ENCODE measurements around the gene ACKR4.

ACKR4 gene

GRCh38 chr3:132624790-132625189 lies 27.7 kb downstream of the ACKR4 start:
- no peak overlapping the region for H3K4me3 ChIP-seq (ENCODE audit: low read length)
- TF ChIP-seq, protein P1, sequence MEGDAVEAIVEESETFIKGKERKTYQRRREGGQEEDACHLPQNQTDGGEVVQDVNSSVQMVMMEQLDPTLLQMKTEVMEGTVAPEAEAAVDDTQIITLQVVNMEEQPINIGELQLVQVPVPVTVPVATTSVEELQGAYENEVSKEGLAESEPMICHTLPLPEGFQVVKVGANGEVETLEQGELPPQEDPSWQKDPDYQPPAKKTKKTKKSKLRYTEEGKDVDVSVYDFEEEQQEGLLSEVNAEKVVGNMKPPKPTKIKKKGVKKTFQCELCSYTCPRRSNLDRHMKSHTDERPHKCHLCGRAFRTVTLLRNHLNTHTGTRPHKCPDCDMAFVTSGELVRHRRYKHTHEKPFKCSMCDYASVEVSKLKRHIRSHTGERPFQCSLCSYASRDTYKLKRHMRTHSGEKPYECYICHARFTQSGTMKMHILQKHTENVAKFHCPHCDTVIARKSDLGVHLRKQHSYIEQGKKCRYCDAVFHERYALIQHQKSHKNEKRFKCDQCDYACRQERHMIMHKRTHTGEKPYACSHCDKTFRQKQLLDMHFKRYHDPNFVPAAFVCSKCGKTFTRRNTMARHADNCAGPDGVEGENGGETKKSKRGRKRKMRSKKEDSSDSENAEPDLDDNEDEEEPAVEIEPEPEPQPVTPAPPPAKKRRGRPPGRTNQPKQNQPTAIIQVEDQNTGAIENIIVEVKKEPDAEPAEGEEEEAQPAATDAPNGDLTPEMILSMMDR (conservative IDR thresholded peaks at IDR 0.05; ENCODE audit: low read depth, low read length): no peak
- DNase-seq (ENCODE audit: low read depth): no peak

DNA sequence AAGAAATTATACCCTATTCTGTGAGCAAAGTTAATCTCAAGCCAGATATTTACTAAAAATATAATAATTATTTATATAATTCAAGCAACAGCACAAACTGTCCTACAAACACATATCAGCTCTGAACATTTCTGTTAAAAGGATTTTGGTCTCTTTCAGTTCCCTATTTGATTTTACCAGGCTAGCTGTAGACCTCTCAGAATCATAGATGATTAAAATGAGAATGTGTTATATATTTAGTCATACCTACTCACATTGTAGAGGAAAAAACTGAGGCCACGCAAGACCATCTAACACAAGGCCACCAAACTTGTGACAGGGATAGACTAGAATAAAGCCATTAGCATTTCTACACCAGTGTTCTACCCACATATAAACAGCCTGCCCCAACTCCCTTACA lies 28.5 kb downstream of the ACKR4 start:
- no peak overlapping the region for H3K4me3 ChIP-seq (ENCODE audit: low read length)
- TF ChIP-seq, protein P1 (conservative IDR thresholded peaks at IDR 0.05; ENCODE audit: low read depth, low read length): no peak
- DNase-seq (ENCODE audit: low read depth): no peak

DNA sequence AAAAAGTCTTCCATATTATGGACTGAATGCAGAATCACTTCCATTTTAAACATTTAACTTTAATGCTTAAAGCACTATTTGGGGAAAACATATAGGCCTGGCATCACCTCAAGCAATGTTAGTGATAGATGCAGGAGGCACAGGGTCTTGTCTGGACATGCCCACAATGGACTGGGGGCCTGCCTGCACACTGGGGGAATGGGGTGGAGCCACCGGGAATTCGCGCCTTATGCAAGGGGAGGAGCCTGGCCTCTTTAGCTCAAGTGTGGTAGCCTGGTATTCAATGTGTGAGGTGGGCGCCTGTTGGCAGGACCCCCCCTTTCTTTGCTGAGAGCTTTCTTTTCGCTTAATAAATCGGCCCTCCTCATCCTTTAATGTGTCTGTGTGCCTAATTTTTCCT lies 29.9 kb downstream of the ACKR4 start:
- DNase-seq (ENCODE audit: low read depth): no peak
- H3K4me3 ChIP-seq (ENCODE audit: low read length): no peak overlapping the region
- TF ChIP-seq, protein P1 (conservative IDR thresholded peaks at IDR 0.05; ENCODE audit: low read depth, low read length): no peak

GRCh38 chr3:132628157-132628556 lies 31.1 kb downstream of the ACKR4 start:
- TF ChIP-seq, protein P1 (conservative IDR thresholded peaks at IDR 0.05; ENCODE audit: low read depth, low read length): no peak
- no peak for DNase-seq (ENCODE audit: low read depth)
- H3K4me3 ChIP-seq (ENCODE audit: low read length): no peak overlapping the region

- TF ChIP-seq, protein P1 (conservative IDR thresholded peaks at IDR 0.05; ENCODE audit: low read depth, low read length): no peak
- no peak for DNase-seq (ENCODE audit: low read depth)
- no peak overlapping the region for H3K4me3 ChIP-seq (ENCODE audit: low read length)
These were observed 32.9 kb downstream of the ACKR4 start for GRCh38 chr3:132629928-132630327.

- TF ChIP-seq, protein P1 (conservative IDR thresholded peaks at IDR 0.05; ENCODE audit: low read depth, low read length): no peak
- H3K4me3 ChIP-seq (ENCODE audit: low read length): no peak overlapping the region
- DNase-seq (ENCODE audit: low read depth): peak; percentile 58
These were observed 33.5 kb downstream of the ACKR4 start for GRCh38 chr3:132630612-132631011.

DNA sequence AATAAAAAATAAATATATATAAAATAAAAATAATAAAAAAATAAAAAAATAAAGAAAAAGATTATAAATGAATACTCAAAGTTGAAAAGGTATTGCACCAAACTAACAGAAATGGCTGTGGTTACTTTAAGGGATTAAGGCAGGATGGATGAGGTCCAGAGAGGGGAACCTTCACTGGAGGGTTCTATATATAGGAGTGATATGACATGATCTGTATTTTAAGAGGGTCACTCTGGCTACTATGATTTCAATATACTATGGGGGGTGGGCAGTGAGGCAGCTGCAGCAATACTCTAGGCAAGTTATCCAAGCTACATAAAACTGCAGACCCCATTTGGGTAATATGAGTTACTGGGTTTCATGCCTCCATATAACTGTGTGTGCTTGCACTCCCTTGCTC lies 38.0 kb downstream of the ACKR4 start:
- no peak overlapping the region for H3K4me3 ChIP-seq (ENCODE audit: low read length)
- TF ChIP-seq, protein P1 (conservative IDR thresholded peaks at IDR 0.05; ENCODE audit: low read depth, low read length): no peak
- DNase-seq (ENCODE audit: low read depth): no peak

All from retinal pigment epithelial cell (primary cell).